Measurements from ENCODE around the gene DRC7. TPM values are rescaled to one million over a fixed set of nuclear protein-coding genes. Genes with fewer than 3 reads are reported as not detected.

The DRC7 gene
- total RNA-seq, 1 experiment from 2014 or later = 0.72 TPM

- WGBS (ENCODE audit: extremely low coverage, insufficient read length, low lambda C conversion rate) = no CpG with 5 or more reads among the region's 11 CpGs
Observed at GRCh38 chr16:57748596-57748995, 54.0 kb downstream of the DRC7 start.

More at GRCh38 chr16:57748596-57748995, 54.0 kb downstream of the DRC7 start:
- TF ChIP-seq CTCF (conservative IDR thresholded peaks at IDR 0.05) = no peak
- Histone ChIP-seq H3K27ac (ENCODE audit: insufficient read length, low read depth, low read length) (no peak overlapping the region), H3K23me2 (ENCODE audit: insufficient read length, low read depth, low read length, poor library complexity, severe bottlenecking) (no peaks in the 10 kb centered on the region), H4K8ac (replicated peaks; ENCODE audit: insufficient read length, low read depth, low read length) (no peak overlapping the region), H2AK5ac (ENCODE audit: insufficient read length, low read length) (no peak overlapping the region), H3K4ac (ENCODE audit: low read depth, low read length) (no peak overlapping the region), H3K56ac (ENCODE audit: insufficient read length, low read depth, low read length) (no peak overlapping the region), H2BK12ac (ENCODE audit: insufficient read length, low read depth, low read length) (no peak overlapping the region), H3K9me3 (ENCODE audit: control insufficient read depth, low read depth, low read length) (no peaks in the 10 kb centered on the region), H2BK5ac (ENCODE audit: insufficient read length, low read length) (no peak overlapping the region), H3K14ac (ENCODE audit: insufficient read depth, low read length) (no peak overlapping the region; the same call in 1 of the 2 replicates), H3K4me2 (ENCODE audit: insufficient read depth, insufficient read length, low read length) (no peak overlapping the region), H2AFZ (ENCODE audit: low read length) (no peak overlapping the region), H3K9ac (ENCODE audit: extremely low read depth, insufficient read length, low read length) (no peak overlapping the region), H2BK15ac (ENCODE audit: low read depth, low read length) (no peak overlapping the region), H3K79me1 (ENCODE audit: insufficient read depth, low read depth, low read length, poor library complexity, severe bottlenecking) (no peaks in the 10 kb centered on the region), H3K4me1 (ENCODE audit: insufficient read depth, low read length) (no peaks in the 10 kb centered on the region), H3K23ac (ENCODE audit: insufficient read length, low read depth, low read length) (no peak overlapping the region), H3K27me3 (ENCODE audit: insufficient read depth, low read length) (no peaks in the 10 kb centered on the region), H3K79me2 (ENCODE audit: insufficient read depth, low read length) (no peaks in the 10 kb centered on the region), H3T11ph (ENCODE audit: low read length) (no peak overlapping the region), H4K5ac (ENCODE audit: insufficient read length, low read depth, low read length) (no peak overlapping the region), H3K18ac (ENCODE audit: insufficient read length, low read depth, low read length) (no peak overlapping the region), H2BK20ac (ENCODE audit: low read depth, low read length, poor library complexity, severe bottlenecking) (no peak overlapping the region), H4K91ac (ENCODE audit: insufficient read length, low read depth, low read length) (no peak overlapping the region), H2BK120ac (ENCODE audit: low read depth, low read length, poor library complexity, severe bottlenecking) (no peak overlapping the region), H4K20me1 (ENCODE audit: control insufficient read depth, insufficient read depth, insufficient read length) (no peaks in the 10 kb centered on the region)
- no peak overlapping the region for H3K4me3 Mint-ChIP-seq
- H3K27me3 Mint-ChIP-seq (ENCODE audit: low read depth) = no peaks in the 10 kb centered on the region; the same call in 1 of the 2 replicates
- peak; percentile 18 for DNase-seq
- no peaks in the 10 kb centered on the region for H3K9me3 Mint-ChIP-seq
- peaks cover 4 to 12% (median 8%) of the 10 kb centered on the region in 3 experiments; a peak in 4 of 7 replicates for H3K36me3 Mint-ChIP-seq (ENCODE audit: insufficient read depth in 1 of 3, low read depth in 3 of 3)
- no peak overlapping the region; a peak in 1 of 7 replicates for H3K27ac Mint-ChIP-seq
- H3K4me1 Mint-ChIP-seq = no peaks in the 10 kb centered on the region
